Activated CD4-positive, alpha-beta T cell treated with anti-CD3 and anti-CD28 coated beads for 48 hours (primary cell): ENCODE results near the gene HNRNPK.

Experiments used
- DNase-seq: peaks from one replicate; pipeline ENCODE4 v3.0.0-alpha.2; 2020

The HNRNPK gene

DNA sequence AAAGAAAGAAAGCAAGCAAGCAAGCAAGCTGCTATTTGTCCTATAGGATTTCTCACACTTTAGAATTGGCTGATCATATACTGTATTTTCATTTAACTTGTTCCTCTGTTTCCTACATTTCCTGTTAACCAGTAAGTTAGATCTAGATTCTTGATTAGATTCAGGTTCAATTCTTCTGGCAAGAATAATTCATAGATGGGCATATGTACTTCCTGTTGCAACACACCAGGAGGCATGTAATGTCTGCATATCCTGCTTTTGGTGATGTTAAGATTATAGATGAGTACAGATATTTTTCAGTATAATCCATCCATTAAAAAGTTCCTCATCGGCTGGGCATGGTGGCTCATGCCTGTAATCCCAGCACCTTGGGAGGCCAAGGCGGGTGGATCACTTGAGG lies 48.0 kb downstream of the HNRNPK start:
- DNase-seq = no peak

DNA sequence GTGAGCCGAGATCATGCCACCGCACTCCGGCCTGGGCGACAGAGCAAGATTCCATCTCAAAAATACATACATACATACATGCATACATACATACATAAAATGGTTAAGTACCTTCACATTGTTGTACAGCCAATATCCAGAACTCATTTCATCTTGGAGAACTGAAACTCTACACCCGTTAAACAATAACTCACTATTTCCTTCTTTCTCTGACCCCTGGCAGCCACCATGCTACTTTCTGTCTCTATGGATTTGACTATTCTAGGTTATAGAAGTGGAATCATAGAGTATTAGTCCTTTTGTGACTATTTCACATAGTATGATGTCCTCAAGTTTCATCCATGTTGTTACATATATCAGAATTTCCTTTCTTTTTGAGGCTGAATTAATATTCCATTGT lies 49.1 kb downstream of the HNRNPK start:
- no peak for DNase-seq

DNA sequence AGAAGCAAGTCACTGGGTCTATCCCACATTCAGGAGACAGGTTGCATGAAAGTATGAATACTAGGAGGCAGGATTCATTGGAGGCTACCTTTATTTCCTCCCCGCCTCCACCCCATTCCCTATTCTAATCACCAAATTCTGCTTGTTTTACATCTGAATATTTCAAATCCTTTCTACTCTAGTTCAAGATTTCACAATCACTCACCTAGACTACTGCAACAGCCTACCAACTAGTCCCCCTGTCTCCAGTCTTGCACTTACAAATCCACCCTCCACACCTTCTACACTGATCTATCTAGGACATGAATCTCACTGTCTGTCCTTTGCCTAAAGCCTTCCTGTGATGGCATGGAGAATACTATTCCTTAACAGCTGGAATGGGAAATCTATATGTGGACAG lies 52.4 kb downstream of the HNRNPK start:
- no peak for DNase-seq

DNA sequence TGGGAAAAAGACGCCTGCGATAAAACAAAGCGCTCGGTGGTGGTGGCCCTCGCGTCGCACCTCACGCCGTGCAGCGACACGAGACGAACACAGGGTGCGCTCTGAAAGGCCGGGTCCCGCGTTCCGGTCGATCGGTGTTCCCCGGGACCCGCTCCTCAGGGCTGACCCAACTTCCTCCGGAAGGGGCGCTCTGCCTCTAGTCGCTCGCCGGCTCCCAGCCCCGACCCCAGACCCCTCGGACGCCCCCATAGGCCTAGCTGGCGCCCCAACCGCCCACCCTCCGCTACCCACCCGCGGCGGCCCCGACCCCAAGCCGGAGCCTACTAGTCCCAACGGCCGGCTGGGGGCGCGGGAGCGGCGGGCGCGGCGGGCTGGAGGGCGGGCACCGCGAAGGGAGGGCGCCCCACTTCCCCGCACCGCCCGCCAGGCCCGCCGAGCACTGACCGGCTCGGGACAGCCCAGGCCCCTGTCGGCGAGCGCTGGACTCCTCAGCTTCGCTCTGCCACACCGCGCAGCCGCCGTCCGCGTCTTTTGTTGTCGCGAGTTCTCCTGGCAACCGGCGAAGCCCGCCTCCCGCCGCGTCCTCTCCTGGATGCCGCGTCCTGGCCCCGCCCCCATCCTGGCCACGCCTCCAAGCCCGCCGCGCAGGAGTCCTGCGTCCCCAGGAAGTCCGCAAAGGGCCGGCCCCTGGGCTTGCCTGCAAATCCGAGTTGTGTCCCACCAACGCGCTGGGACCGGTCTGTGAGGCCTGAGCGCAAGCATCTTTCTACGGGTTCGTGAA lies 58.9 kb downstream of the HNRNPK start, which contains the start of gene KIF27:
Gene KIF27 (minus strand): TSS at position 506 of the 781 bp plus-strand sequence. CDS start 5,841 bp downstream, outside the sequence.
- peak; percentile 98 for DNase-seq

DNA sequence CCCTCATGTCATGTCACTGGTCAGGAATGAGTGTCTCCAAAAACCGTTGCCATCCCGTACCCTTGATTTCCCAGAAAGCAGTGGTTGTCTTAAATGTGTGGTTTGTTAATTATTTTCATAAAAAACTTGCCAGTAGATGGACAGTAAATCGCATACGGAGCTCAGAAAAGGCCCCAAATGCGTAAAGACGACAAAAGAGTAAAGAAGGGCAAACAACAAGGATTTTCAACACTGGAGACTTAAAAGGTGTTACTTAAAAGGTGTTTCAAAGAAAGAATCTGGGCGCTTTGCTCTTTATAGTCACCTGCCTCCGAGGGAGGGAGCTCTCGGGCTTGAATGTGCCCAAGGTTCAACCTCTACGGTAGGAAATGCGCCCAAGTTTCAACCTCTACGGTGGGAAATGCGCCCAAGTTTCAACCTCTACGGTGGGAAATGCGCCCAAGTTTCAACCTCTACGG lies 59.5 kb downstream of the HNRNPK start:
- DNase-seq = no peak

DNA sequence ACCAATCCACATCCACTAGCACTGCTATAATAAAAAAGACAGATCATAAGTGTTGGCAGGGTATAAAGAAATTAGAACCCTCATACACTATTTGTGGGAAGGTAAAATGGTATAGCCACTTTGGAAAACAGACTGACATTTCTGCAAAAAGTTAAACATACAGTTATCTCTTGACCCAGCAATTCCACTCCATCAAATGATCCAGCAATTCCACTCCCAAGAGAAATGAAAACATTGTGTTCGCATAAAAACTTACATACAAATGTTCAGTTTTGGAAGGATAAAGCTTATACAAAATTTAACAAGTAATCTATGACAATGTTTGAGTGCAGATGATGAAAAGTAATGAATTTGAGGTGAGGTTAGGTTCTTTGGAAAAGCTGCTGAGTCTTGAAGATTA lies 60.9 kb downstream of the HNRNPK start:
- no peak for DNase-seq
